Peyer's patch (tissue), 4 donors: ENCODE measurements around the gene IGF1R.

Experiments used
- CTCF ChIP-seq, 6 experiments: fragments of 450-650 bp in 4 of 6; fragments of 200-600 bp in 2 of 6; sonication (generic) in 1 of 6; IDR thresholded peaks; one replicate each; pipeline ENCODE4 v1.5.1; 2017 to 2019; ENCODE audit warnings: antibody characterized with exemption in 6 of 6, mild to moderate bottlenecking in 3 of 6, moderate library complexity in 1 of 6
- POLR2A ChIP-seq, 2 donors: fragments of 450-650 bp; IDR thresholded peaks; one replicate each; pipeline ENCODE4 v1.5.1; 2017; ENCODE audit warnings: antibody characterized with exemption in 2 of 2, mild to moderate bottlenecking in 2 of 2, moderate library complexity in 2 of 2

GRCh38 chr15:98856532-98856907 lies 208.2 kb downstream of the IGF1R start:
- no peak for TF ChIP-seq CTCF (IDR thresholded peaks at IDR 0.05)
- no peak for TF ChIP-seq POLR2A (IDR thresholded peaks at IDR 0.05)
